B cell (primary cell): ENCODE results near the gene MBTPS1.

Source experiments
- CTCF ChIP-seq: fragments of 200-600 bp; IDR thresholded peaks from one replicate; pipeline ENCODE4 v1.8.0; 2022; ENCODE audit warnings: antibody characterized with exemption, mild to moderate bottlenecking
- EZH2 ChIP-seq: IDR thresholded peaks from 2 replicates; pipeline ENCODE4 v1.6.1; 2012; ENCODE audit warnings: borderline replicate concordance, low read depth, mild to moderate bottlenecking, moderate library complexity, low read length; ENCODE audit not compliant: insufficient read depth, poor library complexity, severe bottlenecking

- TF ChIP-seq CTCF (no peak), EZH2 (no peak)
Observed at GRCh38 chr16:84054271-84054670, 62.5 kb downstream of the MBTPS1 start.
